GM21367 (cell line): Measurements from ENCODE around the gene FOXD4.
"Not testable (repeated sequence)": the region's sequence is repeated elsewhere in the genome, so short reads cannot be mapped to it uniquely, and the experiment has no call there.

Experiments used
- ATAC-seq: cut with Tn5 transposase; IDR thresholded peaks from one replicate; pipeline ENCODE4 v1.9.1; 2021; ENCODE audit not compliant: unreplicated experiment

The FOXD4 gene

GRCh38 chr9:94323-94722 is 23.9 kb downstream of the FOXD4 start:
- ATAC-seq = not testable (repeated sequence)

- ATAC-seq = not testable (repeated sequence)
These were observed 24.3 kb downstream of the FOXD4 start for GRCh38 chr9:93909-94308.

- not testable (repeated sequence) for ATAC-seq
These were observed 27.4 kb downstream of the FOXD4 start for GRCh38 chr9:90851-91250.

- peak; percentile 67 for ATAC-seq
These were observed 29.7 kb downstream of the FOXD4 start for GRCh38 chr9:88396-89037.

DNA sequence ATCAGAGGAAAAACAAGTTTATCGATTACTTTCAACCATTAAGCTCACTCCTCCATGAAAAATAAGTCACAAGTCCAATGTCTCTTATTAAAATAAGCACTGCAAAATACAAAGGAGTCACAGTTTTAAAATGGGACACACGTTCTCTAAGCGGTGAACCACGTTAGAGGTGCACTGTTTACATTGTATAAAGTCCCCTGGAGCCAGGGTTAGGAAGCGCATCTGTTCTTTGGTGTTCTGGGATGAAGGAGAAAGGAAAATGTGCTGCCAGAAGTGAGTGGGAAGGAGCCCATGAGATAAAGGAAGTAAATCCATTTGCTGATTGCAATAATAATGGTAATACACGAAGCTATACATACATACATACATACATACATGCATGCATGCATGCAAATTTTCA is 30.4 kb downstream of the FOXD4 start:
- not testable (repeated sequence) for ATAC-seq

- not testable (repeated sequence) for ATAC-seq
These were observed 31.1 kb downstream of the FOXD4 start for GRCh38 chr9:87105-87504.

GRCh38 chr9:86697-87096 is 31.5 kb downstream of the FOXD4 start:
- not testable (repeated sequence) for ATAC-seq

DNA sequence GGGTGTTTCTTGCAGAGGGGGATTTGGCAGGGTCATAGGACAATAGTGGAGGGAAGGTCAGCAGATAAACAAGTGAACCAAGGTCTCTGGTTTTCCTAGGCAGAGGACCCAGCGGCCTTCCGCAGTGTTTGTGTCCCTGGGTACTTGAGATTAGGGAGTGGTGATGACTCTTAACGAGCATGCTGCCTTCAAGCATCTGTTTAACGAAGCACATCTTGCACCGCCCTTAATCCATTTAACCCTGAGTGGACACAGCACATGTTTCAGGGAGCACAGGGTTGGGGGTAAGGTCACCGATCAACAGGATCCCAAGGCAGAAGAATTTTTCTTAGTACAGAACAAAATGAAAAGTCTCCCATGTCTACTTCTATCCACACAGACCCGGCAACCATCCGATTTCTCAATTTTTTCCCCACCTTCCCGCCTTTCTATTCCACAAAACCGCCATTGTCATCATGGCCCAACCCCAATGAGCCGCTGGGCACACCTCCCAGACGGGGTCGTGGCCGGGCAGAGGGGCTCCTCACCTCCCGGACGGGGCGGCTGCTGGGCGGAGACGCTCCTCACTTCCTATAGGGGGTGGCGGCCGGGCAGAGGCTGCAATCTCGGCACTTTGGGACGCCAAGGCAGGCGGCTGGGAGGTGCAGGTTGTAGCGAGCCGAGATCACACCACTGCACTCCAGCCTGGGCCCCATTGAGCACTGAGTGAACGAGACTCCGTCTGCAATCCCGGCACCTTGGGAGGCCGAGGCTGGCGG is 35.1 kb downstream of the FOXD4 start:
- ATAC-seq = not testable (repeated sequence)

DNA sequence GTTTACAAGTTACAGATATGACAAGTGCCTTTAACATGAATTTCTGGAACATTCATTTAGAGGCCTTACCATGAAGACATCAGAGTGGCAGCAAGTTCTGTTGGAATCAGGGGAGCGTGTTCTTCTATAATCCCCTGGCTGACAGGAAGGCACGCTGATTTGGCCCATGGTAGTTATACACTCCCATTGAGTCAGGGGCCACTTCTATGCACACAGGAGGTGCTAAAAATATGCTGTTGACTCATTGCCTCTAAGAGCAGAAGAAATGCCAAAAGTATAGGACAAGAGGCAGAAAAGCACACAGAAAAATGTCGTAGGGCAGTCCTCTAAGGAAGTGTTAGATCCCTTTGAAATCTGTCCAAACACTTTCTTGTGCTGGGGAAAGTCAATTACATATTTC is 39.9 kb downstream of the FOXD4 start:
- not testable (repeated sequence) for ATAC-seq

DNA sequence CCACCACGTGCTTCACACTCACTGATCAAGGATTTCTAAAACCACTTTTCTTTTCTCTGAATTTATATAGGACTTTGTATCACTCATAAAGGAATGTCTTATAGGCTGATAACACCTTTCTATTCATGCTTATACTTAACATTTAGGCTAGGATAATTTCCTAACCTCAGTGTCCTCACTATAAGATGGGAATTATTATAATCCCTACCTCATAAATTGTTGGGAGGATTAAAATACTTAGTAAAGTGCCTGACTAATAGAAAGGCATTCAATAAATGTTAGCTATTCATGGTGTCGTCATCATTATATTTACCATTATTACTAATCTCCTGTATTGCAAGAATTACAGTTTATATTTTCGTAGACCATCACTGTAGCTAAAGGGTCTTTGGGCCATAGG is 41.8 kb downstream of the FOXD4 start:
- ATAC-seq = not testable (repeated sequence)

- ATAC-seq = not testable (repeated sequence)
These were observed 44.2 kb downstream of the FOXD4 start for GRCh38 chr9:73900-74525.

DNA sequence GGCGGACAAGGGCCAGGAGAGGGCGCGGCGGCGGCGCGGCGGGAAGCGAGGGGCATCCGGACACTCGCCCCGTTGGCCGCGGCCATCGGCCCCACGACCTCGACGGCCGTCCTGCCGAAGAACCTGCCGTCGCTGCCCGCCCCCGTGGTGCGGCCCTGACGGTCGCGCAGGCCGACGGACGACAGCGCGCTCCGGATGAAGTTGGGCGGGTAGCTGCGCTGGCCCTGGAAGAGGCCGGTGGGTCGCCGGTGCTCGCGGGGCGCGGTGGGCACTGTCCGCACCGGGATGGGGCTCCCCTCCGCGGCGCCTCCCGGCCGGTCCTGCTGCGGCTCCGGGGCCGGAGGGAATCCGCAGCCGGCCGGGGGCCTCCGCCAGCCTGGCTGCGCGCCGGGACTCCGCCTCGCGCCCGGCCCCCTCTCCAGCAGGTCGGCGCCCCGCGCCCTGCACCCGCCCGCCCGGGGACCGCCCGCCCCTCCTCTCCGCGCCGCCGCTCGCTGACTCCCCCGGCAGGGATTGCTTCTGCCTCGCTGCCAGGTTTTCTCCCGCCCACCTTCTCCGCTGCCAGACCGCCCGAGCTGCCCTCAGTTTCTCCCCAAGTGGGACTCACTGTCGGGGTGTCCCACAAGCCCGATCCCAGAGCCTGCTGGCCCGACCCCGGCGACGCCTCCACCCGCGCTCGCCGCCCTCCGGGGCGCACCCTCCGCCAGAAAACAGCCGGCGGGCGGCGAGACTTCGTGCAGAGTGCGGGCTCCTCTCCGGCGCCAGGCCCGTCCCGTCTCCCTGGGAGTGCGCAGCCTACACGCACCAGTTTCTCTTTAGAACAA is 44.9 kb downstream of the FOXD4 start:
- ATAC-seq = not testable (repeated sequence)
